ENCODE measurements around the gene PPAN.

DNA sequence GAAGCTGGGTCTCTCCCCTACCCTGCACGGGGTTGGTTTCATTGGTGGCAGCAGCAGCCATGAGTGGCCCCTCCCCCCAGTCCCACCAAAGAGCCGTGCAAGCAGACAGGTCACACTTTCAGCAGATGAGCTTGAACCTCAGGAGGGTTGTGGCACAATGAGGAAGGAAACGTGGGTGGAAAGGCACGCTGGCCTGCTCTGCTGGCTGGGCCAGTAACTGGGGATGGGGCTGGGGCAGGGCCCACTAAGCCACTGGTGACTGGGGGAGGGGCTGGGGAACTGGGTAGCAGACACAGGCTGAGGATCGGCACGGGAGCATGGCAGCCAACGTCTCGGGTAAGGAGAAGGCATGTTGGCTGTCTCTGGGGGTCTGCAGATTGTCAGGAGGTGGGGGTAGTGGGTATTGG, 5.2 kb downstream of the PPAN start, which contains the start of gene P2RY11:
- TF ChIP-seq, protein P1, sequence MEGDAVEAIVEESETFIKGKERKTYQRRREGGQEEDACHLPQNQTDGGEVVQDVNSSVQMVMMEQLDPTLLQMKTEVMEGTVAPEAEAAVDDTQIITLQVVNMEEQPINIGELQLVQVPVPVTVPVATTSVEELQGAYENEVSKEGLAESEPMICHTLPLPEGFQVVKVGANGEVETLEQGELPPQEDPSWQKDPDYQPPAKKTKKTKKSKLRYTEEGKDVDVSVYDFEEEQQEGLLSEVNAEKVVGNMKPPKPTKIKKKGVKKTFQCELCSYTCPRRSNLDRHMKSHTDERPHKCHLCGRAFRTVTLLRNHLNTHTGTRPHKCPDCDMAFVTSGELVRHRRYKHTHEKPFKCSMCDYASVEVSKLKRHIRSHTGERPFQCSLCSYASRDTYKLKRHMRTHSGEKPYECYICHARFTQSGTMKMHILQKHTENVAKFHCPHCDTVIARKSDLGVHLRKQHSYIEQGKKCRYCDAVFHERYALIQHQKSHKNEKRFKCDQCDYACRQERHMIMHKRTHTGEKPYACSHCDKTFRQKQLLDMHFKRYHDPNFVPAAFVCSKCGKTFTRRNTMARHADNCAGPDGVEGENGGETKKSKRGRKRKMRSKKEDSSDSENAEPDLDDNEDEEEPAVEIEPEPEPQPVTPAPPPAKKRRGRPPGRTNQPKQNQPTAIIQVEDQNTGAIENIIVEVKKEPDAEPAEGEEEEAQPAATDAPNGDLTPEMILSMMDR (IDR thresholded peaks at IDR 0.05; ENCODE audit: low read depth, low read length), result no peak
- no peak for TF ChIP-seq EZH2phosphoT487 (IDR thresholded peaks at IDR 0.05; ENCODE audit: low read depth)

Measured in OCI-LY3 (cell line).